Measurements from ENCODE around the gene C11orf52. TPM values are rescaled to one million over a fixed set of nuclear protein-coding genes. Genes with fewer than 3 reads are reported as not detected.

Gene C11orf52
- total RNA-seq, 2 experiments from 2014 or later = not detected

DNA sequence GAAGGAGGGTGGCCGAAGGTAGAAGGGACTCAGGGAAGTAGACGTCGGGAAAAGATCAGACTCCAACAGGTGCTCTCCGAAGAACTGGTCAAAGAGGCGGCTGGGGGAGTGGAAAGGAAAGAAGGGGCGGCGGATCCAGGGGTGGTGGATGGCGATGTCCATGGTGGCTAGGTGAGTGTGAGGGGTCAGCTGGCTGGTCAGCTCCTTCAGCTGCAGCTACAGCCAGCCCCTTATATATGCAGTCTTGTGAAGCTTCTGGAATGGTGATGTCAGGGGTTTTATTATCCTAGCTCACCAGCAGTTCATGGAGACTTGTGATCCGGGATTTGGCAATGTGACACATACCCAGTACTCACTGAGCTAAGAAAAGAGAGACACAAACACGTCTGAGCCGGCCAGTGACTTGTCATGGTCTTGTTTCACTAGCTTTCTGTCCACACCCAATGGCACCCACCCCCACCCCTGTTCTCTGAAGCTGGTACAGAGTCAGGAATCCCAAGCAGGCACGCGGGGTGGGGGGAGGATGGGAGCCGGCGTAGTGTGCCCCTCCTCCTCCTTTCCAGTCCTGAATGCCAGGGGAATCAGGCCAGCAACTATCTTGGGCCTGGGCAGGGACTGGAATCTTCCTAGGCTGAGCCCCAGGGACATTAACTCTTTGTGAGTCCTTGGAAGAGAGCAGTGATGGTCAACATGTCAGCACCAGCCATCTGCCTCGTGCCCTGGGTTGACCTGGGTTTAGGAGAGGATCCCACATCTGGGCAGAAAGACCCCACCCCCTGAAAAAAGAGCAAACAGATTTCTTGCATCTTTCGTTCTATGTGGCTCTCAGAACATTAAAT lies 6.9 kb upstream of the C11orf52 start, which contains the start of gene CRYAB:
CRYAB (minus strand) TSS at position 208 of the 839 bp plus-strand sequence; CDS start at position 162, 46 bp downstream.
- Mint-ChIP-seq H3K4me3 (no peak within 1 kb of the TSS), H3K36me3 (ENCODE audit: low read depth) (no peaks in the 10 kb centered on the region), H3K4me1 (ENCODE audit: low read depth) (no peaks in the 10 kb centered on the region), H3K27me3 (peaks cover 36% of the 10 kb centered on the region), H3K9me3 (no peaks in the 10 kb centered on the region), H3K27ac (no peak within 1 kb of the TSS)
- ATAC-seq (no peak), DNase-seq (no peak)
- TF ChIP-seq, protein P1, sequence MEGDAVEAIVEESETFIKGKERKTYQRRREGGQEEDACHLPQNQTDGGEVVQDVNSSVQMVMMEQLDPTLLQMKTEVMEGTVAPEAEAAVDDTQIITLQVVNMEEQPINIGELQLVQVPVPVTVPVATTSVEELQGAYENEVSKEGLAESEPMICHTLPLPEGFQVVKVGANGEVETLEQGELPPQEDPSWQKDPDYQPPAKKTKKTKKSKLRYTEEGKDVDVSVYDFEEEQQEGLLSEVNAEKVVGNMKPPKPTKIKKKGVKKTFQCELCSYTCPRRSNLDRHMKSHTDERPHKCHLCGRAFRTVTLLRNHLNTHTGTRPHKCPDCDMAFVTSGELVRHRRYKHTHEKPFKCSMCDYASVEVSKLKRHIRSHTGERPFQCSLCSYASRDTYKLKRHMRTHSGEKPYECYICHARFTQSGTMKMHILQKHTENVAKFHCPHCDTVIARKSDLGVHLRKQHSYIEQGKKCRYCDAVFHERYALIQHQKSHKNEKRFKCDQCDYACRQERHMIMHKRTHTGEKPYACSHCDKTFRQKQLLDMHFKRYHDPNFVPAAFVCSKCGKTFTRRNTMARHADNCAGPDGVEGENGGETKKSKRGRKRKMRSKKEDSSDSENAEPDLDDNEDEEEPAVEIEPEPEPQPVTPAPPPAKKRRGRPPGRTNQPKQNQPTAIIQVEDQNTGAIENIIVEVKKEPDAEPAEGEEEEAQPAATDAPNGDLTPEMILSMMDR (IDR thresholded peaks at IDR 0.05) = no peak
- CTCF ChIA-PET = interaction anchor here (0.9 kb wide), 1 partner anchor 20 kb away, joined by 3 read pairs; no protein-coding TSS in a partner anchor
- intact Hi-C loops (cut with micrococcal nuclease) = no loop called here
- POLR2A ChIA-PET = no interaction called here

DNA sequence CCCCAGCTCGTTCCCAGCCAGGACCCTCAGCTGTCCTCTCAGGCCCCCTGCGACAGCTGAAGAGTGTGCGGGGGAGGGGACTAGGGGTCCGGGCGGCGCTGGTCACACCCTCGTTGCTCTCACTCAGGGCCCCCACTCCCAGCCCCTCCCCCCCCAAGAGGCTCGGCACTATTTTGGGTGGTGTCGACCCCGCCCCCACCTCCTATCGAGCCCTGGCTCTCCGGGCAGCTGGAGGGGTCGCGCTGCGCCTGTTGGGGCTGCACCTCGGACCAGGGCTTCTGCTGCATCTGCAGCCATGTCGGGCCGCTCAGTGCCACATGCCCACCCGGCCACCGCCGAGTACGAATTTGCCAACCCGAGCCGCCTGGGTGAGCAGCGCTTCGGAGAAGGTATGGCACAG lies 6.2 kb upstream of the C11orf52 start, which contains the start of gene HSPB2:
HSPB2 (plus strand) TSS at position 200 of the 400 bp plus-strand sequence; CDS start at position 296, 96 bp downstream.
- no peak for ATAC-seq

DNA sequence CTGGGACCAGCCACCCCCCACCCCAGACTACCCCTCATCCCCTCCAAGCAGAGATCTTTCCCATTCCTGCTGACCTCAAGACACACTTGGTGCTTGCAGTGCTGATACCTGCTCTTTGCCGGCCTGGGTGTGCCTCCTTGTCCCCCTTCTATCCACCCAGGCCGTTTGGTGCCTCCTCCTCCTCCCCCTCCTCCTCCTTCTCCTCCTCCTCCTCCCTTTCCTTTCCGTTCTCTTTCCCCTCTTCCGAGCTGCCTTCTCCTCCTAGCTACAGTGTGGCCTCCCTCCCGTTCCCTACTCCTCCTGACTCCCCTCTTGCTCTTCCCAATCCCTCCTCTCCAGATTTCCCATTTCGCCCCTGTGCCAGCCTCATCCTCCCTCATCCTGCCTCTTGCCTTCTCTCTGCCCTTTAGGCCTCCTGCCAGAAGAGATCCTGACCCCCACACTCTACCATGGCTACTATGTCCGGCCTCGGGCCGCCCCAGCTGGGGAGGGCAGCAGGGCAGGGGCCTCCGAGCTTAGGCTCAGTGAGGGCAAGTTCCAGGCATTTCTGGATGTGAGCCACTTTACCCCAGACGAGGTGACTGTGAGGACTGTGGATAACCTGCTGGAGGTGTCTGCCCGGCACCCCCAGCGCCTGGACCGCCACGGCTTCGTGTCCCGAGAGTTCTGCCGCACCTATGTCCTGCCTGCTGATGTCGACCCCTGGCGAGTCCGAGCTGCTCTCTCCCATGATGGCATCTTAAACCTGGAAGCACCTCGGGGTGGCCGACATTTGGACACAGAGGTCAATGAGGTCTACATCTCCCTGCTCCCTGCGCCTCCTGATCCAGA lies 5.5 kb upstream of the C11orf52 start:
- Mint-ChIP-seq H3K4me3 (no peak overlapping the region), H3K9me3 (no peaks in the 10 kb centered on the region), H3K36me3 (ENCODE audit: low read depth) (no peaks in the 10 kb centered on the region), H3K27me3 (peaks cover 40% of the 10 kb centered on the region), H3K4me1 (ENCODE audit: low read depth) (no peaks in the 10 kb centered on the region), H3K27ac (no peak overlapping the region)
- ChIA-PET CTCF (interaction anchor here (1.3 kb wide), 1 partner anchor 18 kb away, joined by 3 read pairs; no protein-coding TSS in a partner anchor), POLR2A (no interaction called here)
- no peak for DNase-seq
- ATAC-seq = no peak
- TF ChIP-seq, protein P1 (IDR thresholded peaks at IDR 0.05) = no peak
- intact Hi-C loops (cut with micrococcal nuclease) = no loop called here

More for the DNA sequence above, 6.2 kb upstream of the C11orf52 start, which contains the start of gene HSPB2:
- TF ChIP-seq, protein P1 (IDR thresholded peaks at IDR 0.05) = no peak
- Mint-ChIP-seq H3K27me3 (peaks cover 40% of the 10 kb centered on the region), H3K9me3 (no peaks in the 10 kb centered on the region), H3K4me1 (ENCODE audit: low read depth) (no peaks in the 10 kb centered on the region), H3K4me3 (no peak within 1 kb of the TSS), H3K27ac (no peak within 1 kb of the TSS), H3K36me3 (ENCODE audit: low read depth) (no peaks in the 10 kb centered on the region)
- ChIA-PET POLR2A (no interaction called here), CTCF (no interaction called here)
- intact Hi-C loops (cut with micrococcal nuclease) = no loop called here
- DNase-seq = no peak

DNA sequence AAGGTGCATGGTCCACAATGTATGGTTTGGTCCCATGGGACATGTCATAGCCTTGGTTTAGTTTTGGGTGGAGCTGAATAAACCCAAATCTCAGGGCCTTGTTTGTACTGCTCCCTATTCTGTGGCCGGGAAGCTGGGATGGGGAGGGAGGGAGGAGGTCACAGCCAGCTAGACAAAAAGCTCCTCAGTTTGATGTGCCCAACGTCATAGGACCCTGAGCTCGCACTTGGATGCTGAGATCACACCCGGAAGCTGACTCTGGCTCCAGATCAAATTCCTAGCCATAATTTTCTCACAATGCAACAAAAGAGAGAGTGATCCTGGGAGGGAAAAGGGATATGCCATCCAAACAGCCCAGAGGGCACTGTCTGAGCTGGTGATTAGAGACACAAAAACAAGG lies 4.7 kb upstream of the C11orf52 start:
- Mint-ChIP-seq H3K27ac (no peak overlapping the region), H3K9me3 (no peaks in the 10 kb centered on the region), H3K4me1 (ENCODE audit: low read depth) (no peaks in the 10 kb centered on the region), H3K4me3 (no peak overlapping the region), H3K27me3 (peaks cover 40% of the 10 kb centered on the region), H3K36me3 (ENCODE audit: low read depth) (no peaks in the 10 kb centered on the region)
- TF ChIP-seq, protein P1 (IDR thresholded peaks at IDR 0.05) = no peak
- ChIA-PET POLR2A (no interaction called here), CTCF (interaction anchor here (1.0 to 1.3 kb wide), 2 partner anchors 17 to 43 kb away, joined by 3 read pairs; no protein-coding TSS in a partner anchor)
- intact Hi-C loops (cut with micrococcal nuclease) = no loop called here
- DNase-seq (no peak), ATAC-seq (no peak)

All from activated CD8-positive, alpha-beta T cell treated with anti-CD3 and anti-CD28 coated beads for 36 hours (primary cell).